ENCODE results near the gene EXOC4.

EXOC4 gene

DNA sequence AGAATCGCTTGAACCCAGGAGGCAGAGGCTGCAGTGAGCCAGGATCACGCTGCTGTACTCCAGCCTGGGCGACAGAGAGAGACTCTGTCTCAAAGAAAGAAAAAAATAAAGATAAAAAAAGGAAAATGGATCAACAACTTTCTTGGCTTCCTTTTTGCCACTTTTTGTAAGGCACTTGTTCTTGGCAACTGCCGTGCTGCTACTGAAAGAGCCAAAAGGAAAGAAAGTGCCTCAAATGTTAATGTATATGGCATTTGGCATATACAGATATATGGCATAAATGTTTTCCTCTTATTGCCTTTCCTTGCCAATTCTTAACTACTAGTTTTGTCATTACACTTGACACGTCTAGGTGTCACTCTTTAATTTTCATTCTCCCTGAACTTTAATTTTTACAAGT, 480.5 kb downstream of the EXOC4 start:
- no peak for TF ChIP-seq CTCF (IDR thresholded peaks at IDR 0.05; ENCODE audit: low read length, missing control alignments)
- no peak overlapping the region for H3K4me3 ChIP-seq (replicated peaks; ENCODE audit: low read depth, low read length)
- DNase-seq (ENCODE audit: low read depth): no peak

DNA sequence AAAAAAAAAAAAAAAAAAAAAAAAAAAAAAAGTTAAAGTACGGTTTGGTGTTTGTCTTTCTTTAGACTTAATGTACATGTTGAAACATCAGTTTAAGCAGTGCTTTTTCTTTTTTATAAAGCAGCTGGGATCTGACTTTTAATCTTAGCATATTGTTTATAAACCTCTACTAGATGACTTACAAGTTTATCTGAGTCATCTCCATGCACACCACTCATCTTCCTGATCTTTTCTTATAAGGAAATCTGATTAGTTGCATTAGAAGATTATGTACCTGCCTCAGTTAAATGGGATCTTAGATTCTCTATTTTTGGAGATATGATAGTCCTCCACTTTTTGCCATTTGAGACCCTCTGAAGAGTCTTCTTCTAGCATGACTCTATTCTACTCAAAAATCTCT, 482.3 kb downstream of the EXOC4 start:
- no peak overlapping the region for H3K4me3 ChIP-seq (replicated peaks; ENCODE audit: low read depth, low read length)
- DNase-seq (ENCODE audit: low read depth): no peak
- TF ChIP-seq CTCF (IDR thresholded peaks at IDR 0.05; ENCODE audit: low read length, missing control alignments): no peak

- no peak overlapping the region for H3K4me3 ChIP-seq (replicated peaks; ENCODE audit: low read depth, low read length)
- TF ChIP-seq CTCF (IDR thresholded peaks at IDR 0.05; ENCODE audit: low read length, missing control alignments): no peak
- DNase-seq (ENCODE audit: low read depth): no peak
Measured at GRCh38 chr7:133739817-133740216, 486.9 kb downstream of the EXOC4 start.

DNA sequence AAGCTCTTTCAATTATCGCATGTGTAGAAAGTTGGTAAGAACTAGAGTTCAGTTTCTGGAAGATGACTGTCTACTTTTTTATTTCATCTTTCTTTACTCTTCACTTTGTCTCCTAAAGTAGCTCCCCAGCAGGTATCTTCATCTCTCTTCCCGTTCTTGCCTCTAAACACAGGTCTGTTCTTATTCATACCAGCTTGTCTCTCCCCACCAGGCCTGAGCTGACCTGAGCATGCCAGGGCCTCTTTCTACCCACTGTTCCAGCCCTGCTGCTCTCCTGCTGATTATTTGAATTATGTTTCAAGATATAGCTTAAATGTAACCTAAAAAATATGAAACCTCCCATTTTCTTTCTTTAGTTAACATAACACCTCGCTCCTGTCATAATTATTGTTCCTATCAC, 488.2 kb downstream of the EXOC4 start:
- no peak for TF ChIP-seq CTCF (IDR thresholded peaks at IDR 0.05; ENCODE audit: low read length, missing control alignments)
- no peak overlapping the region for H3K4me3 ChIP-seq (replicated peaks; ENCODE audit: low read depth, low read length)
- DNase-seq (ENCODE audit: low read depth): no peak

DNA sequence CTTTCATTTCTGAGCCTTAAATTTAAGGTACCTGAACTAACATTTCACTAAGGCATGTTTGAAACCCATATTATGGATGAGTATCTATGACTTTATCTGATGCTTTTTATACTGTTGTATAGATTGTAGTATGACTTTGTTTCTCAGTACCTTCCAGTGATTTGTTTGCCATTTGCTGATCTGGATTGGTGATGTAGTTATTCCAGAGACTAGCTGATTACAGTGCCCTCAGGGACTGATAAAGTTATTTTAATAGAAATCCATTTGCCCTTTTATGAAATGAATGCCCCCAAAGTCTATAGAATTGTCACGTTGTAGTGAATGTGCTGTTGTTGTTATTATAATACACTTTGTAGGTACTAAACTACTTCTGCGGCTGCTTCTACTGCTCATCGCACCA, 488.8 kb downstream of the EXOC4 start:
- no peak for DNase-seq (ENCODE audit: low read depth)
- TF ChIP-seq CTCF (IDR thresholded peaks at IDR 0.05; ENCODE audit: low read length, missing control alignments): no peak
- H3K4me3 ChIP-seq (replicated peaks; ENCODE audit: low read depth, low read length): no peak overlapping the region

GRCh38 chr7:133742709-133743538, 490.0 kb downstream of the EXOC4 start:
- peak; percentile 70 for TF ChIP-seq CTCF (IDR thresholded peaks at IDR 0.05; ENCODE audit: low read length, missing control alignments)
- H3K4me3 ChIP-seq (replicated peaks; ENCODE audit: low read depth, low read length): no peak overlapping the region
- peak; percentile 56 for DNase-seq (ENCODE audit: low read depth)

DNA sequence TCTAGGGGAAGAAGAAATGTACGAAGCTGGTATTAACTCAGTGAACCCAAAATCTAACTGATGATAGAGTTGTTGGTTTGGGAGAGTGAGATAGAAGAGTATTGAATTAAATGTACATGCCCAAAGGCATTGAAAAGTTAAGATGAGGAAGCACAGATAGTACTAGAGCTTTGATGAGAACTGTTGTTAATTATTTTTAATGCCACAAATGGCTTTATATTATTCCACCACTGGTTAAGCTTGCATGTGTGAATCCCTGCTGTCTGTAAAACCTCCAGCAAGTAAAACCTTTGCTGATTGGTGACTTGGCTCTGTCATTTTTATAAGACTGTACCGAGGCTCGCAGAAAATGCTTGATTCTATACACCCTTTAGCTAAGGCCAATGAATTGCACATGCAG, 491.6 kb downstream of the EXOC4 start:
- no peak for DNase-seq (ENCODE audit: low read depth)
- TF ChIP-seq CTCF (IDR thresholded peaks at IDR 0.05; ENCODE audit: low read length, missing control alignments): no peak
- no peak overlapping the region for H3K4me3 ChIP-seq (replicated peaks; ENCODE audit: low read depth, low read length)
